SJCRH30 (cell line): ENCODE data around the gene SSPN. TPM values are rescaled to one million over a fixed set of nuclear protein-coding genes. Genes with fewer than 3 reads are reported as not detected.
A peak's percentile ranks its signal among the peaks of the same experiment; 100 is the strongest.

ENCODE experiments used
- DNase-seq, 2 experiments: peaks; one replicate each; pipeline ENCODE4 v3.0.0-alpha.2; 2015 to 2020
- H3K27ac ChIP-seq: fragments of 250-450 bp; sonication (Bioruptor Pico); 2 replicates; pipeline ENCODE4 v1.5.1; 2020; ENCODE audit warnings: mild to moderate bottlenecking, moderate library complexity
- H3K27me3 ChIP-seq: fragments of 250-450 bp; sonication (Bioruptor Pico); 2 replicates; pipeline ENCODE4 v1.5.1; 2020; ENCODE audit warnings: mild to moderate bottlenecking, moderate library complexity
- H3K36me3 ChIP-seq: fragments of 250-450 bp; sonication (Bioruptor Pico); 2 replicates; pipeline ENCODE4 v1.5.1; 2020; ENCODE audit warnings: mild to moderate bottlenecking, moderate library complexity
- H3K4me1 ChIP-seq: fragments of 250-450 bp; sonication (Bioruptor Pico); 2 replicates; pipeline ENCODE4 v1.5.1; 2020; ENCODE audit warnings: mild to moderate bottlenecking, moderate library complexity
- H3K4me3 ChIP-seq: fragments of 250-450 bp; sonication (Bioruptor Pico); 2 replicates; pipeline ENCODE4 v1.5.1; 2020; ENCODE audit warnings: mild to moderate bottlenecking, moderate library complexity
- H3K9me3 ChIP-seq: fragments of 250-450 bp; sonication (Bioruptor Pico); replicated peaks from 2 replicates; pipeline ENCODE4 v1.5.1; 2020; ENCODE audit warnings: mild to moderate bottlenecking, moderate library complexity
- total RNA-seq: library from RNA; depleted of rRNA; stranded (reverse); fragments of >200 nt; shearing (Covaris generic); gene quantifications from 2 replicates; pipeline ENCODE4 v1.2.3, GENCODE V29; 2014

The SSPN gene
- total RNA-seq, 1 experiment from 2014 or later: 2.8 TPM

DNA sequence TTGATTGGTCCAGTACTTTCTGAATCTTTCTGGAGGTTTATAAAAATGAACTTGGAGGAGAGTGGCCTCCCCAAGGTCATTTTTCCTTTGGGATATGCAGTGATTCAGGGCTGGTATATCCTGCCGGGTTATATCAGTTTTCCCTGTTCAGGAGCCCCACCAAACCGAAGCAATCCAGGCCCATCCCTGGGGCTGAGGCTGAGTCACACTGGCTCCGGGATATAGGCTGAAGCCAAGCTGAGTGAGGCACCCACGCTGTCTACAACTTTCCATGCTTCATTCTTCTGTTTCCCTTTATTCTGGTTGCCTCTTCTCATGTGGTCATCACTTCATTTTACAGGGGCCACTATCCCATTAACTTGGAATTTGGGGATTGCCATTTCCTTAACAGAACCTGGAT is 3.4 kb downstream of the SSPN start:
- Histone ChIP-seq H3K36me3 (no peaks in the 10 kb centered on the region), H3K27ac (no peak overlapping the region), H3K9me3 (no peaks in the 10 kb centered on the region), H3K4me1 (0 out of 2 replicates have a peak, but pooled peaks cover 5% of the 10 kb centered on the region), H3K4me3 (no peak overlapping the region), H3K27me3 (no peaks in the 10 kb centered on the region)
- DNase-seq: no peak

DNA sequence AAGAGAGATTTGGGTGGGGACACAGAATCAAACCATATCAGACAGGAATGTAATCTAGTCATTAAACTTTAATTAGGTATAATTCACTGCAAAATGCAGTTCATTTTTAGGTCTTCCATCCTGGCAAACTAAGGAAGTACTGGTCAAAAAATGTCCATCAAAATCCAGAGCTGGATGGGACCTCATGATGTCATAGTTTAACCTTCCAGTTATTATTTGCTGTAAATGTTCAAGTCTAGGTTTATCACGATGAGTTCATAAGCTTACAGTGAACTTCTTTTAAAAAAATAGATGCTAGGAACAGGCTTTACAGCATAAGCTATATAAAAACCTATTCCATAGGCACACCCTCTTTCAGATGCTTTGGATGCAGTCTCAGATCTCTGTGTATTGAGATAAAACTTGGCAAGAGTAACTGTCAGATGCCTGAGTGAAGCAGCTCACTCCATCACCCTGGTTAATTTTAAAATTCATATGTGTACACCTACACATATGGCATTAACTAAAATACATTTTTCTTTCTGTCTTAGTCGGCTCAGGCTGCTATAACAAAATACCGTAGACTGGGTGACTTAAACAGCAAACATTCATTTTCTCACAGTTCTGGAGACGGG is 7.9 kb downstream of the SSPN start:
- Histone ChIP-seq H3K27ac (no peak overlapping the region), H3K4me1 (no peaks in the 10 kb centered on the region), H3K9me3 (no peaks in the 10 kb centered on the region), H3K36me3 (no peaks in the 10 kb centered on the region), H3K27me3 (no peaks in the 10 kb centered on the region), H3K4me3 (no peak overlapping the region)
- no peak for DNase-seq

DNA sequence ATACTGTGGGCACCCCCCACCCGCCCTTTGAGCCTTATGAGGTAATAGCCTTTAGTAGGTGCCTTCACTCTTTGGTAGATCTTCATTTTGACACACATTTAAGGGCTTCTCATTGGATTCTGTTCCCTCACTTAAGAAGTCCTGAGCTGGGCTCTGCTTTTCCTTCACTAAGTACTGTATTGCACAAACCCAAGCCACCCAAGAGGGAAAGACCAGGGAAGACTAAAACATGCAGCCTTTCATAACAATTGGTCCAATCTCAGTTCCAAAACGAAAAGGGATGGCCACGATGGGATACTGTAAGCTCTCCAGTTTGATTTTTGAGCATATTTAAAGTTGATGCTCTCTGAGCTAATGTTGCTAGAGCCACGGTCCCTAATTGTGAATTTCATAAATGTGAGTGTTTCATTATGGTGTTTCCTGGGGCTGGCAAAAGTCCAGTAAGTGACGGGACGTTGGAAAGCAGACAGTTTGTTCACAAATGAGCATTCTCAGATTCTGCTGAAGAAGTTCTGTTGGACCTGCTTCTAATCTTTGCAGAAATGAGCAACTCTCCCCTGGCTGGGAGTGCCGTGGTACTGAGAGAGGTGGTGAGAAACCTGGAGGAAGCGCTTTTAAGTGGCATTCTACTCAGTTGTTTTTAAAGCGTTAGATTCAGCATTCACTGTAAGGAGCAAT is 9.4 kb downstream of the SSPN start:
- no peak overlapping the region for H3K4me3 ChIP-seq
- no peak overlapping the region for H3K27ac ChIP-seq
- H3K27me3 ChIP-seq: no peaks in the 10 kb centered on the region
- H3K36me3 ChIP-seq: no peaks in the 10 kb centered on the region
- no peaks in the 10 kb centered on the region for H3K4me1 ChIP-seq
- DNase-seq: no peak
- no peaks in the 10 kb centered on the region for H3K9me3 ChIP-seq

DNA sequence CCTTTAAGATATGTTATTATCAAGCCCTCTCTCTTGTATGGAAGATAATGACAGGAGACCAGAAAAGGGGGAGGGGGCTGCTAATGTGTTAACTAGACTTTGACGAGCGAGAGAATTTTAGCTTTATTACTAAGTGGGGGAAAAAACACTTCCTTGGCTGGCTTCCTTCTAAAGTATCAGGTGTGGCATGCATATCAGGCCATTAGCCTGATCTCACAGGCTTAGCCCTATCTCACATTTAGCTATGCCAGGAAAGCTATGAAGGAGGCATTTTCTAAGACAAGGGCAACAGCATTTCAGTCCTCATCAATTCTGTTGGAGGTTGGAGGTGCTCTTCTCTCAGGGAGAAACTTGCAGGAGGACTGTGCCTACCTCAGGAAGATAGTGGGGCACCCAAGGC is 9.9 kb downstream of the SSPN start:
- Histone ChIP-seq H3K27me3 (no peaks in the 10 kb centered on the region), H3K9me3 (no peaks in the 10 kb centered on the region), H3K27ac (no peak overlapping the region), H3K4me1 (no peaks in the 10 kb centered on the region), H3K36me3 (no peaks in the 10 kb centered on the region), H3K4me3 (no peak overlapping the region)
- DNase-seq: no peak

DNA sequence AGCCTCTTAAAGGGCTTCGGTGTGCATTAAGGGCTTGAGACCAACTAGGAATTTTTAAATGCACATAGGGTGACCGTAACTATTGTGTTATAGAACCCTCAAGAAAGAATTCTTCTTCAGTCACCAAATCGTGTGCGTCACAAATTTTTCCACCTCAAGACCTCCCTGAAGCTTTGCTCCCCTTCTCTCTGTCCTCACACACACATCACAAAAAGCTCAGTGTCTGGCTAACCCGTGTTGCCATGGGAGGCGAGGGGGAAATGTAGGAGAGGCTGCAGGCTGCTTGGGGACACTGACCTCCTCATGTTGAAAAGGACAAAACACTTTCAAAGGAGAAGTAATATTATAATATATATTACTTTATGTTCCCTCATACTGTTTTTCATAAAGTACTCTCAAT is 10.6 kb downstream of the SSPN start:
- no peaks in the 10 kb centered on the region for H3K36me3 ChIP-seq
- no peak overlapping the region for H3K27ac ChIP-seq
- no peak overlapping the region for H3K4me3 ChIP-seq
- no peaks in the 10 kb centered on the region for H3K4me1 ChIP-seq
- H3K9me3 ChIP-seq: no peaks in the 10 kb centered on the region
- DNase-seq: no peak
- H3K27me3 ChIP-seq: no peaks in the 10 kb centered on the region

DNA sequence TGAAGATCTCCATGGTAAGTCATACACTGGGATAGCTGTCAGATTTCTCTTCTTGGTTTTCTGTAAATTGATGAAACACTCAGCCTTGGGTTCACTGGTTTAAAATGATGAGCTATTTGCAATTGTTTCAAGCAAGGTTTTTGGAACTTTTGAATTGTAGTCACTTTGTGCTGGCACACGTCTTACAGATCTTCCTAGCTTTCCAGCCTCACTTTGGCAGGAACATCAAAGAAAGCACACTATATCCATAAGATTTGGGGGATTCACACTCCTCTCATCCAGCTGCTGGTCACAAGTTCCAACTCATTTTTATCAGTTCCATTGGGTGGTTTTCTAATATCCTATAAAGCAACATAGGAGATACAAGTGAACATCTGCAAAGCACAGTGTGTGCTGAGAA is 16.0 kb downstream of the SSPN start:
- Histone ChIP-seq H3K27ac (no peak overlapping the region), H3K4me1 (no peaks in the 10 kb centered on the region), H3K9me3 (no peaks in the 10 kb centered on the region), H3K36me3 (no peaks in the 10 kb centered on the region), H3K4me3 (no peak overlapping the region), H3K27me3 (no peaks in the 10 kb centered on the region)
- no peak for DNase-seq

DNA sequence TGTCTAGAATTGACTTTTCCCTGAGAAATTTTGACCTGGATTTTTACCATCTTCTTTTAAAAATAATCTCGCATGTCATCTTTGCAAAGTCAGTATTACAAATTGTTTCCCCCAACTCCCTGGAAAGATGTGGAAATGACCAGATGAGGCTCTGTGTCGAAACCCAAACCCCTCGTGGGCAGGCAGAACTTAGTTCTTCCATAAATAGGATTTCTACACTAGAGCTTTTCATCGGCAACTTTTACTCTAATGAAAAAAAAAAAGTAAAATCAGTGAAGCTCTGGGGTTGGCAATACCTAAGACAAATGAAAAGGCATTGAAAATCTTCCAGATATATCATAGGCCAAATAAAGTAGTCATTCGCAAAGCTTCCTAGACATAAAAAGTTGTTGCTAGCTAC is 17.0 kb downstream of the SSPN start:
- H3K36me3 ChIP-seq: no peaks in the 10 kb centered on the region
- DNase-seq: no peak

DNA sequence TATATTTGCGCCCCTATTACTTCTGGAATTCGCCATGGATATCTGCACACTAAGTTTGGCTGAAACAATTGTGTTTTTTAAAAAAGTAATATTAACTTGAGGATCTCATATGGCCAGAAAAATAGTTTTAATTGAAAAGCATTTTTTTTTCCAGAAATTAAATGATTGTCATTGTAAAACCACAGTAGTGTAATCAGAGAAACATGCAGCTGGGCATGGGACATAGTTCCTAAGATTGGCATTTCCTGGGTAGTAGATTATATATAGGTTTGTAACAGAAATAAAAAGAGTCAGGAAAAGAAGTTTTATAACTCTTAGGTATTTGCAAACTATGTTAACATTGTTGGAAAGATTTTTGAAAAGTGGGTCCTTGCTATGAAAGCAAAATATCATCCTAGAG is 17.6 kb downstream of the SSPN start:
- Histone ChIP-seq H3K4me1 (no peaks in the 10 kb centered on the region), H3K27ac (no peak overlapping the region), H3K4me3 (no peak overlapping the region), H3K27me3 (no peaks in the 10 kb centered on the region), H3K36me3 (no peaks in the 10 kb centered on the region), H3K9me3 (no peaks in the 10 kb centered on the region)
- DNase-seq: no peak

More for the DNA sequence above, 17.0 kb downstream of the SSPN start:
- Histone ChIP-seq H3K9me3 (no peaks in the 10 kb centered on the region), H3K4me1 (no peaks in the 10 kb centered on the region), H3K27me3 (no peaks in the 10 kb centered on the region), H3K27ac (no peak overlapping the region), H3K4me3 (no peak overlapping the region)

DNA sequence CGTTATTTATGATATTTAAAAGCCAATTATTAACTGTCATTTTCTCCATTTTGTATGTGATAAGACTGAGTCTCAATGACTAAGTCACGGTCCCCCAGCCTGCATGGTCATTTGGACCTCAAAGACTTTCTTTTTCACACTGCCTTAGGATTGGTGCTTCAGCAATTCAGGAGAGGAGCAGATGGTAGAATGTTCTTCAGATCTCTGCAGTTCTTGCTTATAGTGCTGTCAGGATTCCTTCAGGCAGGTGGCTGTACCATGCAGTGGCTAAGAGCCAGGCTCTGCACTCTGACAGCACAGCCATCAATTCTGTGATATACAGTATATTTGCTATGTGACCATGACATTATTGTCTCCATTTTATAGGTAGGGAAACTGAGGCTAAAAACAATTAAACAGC is 18.7 kb downstream of the SSPN start:
- Histone ChIP-seq H3K27me3 (no peaks in the 10 kb centered on the region), H3K36me3 (no peaks in the 10 kb centered on the region), H3K9me3 (no peaks in the 10 kb centered on the region), H3K4me3 (no peak overlapping the region), H3K4me1 (no peaks in the 10 kb centered on the region), H3K27ac (no peak overlapping the region)
- no peak for DNase-seq

DNA sequence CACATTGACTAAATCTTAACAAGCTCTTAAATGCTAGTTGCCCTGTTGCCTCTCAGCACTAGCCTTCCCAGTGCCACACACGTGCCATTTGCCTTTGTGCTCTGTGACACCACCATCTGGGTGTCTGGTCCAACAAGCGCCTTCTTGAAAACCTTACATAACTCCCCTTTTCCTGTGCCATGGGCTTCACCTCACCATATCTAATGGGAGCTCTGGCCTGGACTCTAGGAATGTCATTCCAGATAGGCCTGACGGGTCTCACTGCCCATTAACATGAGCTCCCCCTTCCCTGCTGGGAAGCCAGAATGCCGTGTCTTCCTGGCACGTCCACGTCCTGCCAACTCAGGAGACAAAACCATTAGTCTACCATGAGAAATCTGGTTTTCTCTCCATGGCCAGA is 24.4 kb downstream of the SSPN start:
- no peak overlapping the region for H3K4me3 ChIP-seq

DNA sequence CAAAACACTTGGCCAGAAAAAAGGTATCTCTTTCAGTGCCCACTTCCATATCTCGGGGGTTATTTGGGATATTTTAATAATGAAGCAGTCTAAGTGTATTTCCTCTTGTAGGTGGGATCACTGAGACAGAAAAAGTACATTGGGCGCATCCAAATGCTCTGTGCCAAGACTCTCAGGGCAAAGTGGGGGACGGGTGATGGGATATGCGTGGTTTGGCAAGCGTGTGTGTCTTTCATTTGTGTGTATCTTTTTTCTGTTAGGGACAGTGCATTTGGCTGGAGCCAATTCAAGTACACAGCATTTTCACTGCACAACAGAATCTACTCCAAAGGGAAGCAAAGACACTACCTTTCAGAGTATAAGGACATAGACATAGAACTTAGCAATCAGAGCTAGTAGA is 29.3 kb downstream of the SSPN start:
- Histone ChIP-seq H3K36me3 (no peaks in the 10 kb centered on the region), H3K9me3 (no peaks in the 10 kb centered on the region), H3K4me1 (no peaks in the 10 kb centered on the region), H3K27me3 (no peaks in the 10 kb centered on the region), H3K27ac (no peak overlapping the region), H3K4me3 (no peak overlapping the region)
- DNase-seq: no peak

More for the DNA sequence above, 24.4 kb downstream of the SSPN start:
- DNase-seq: no peak
- no peaks in the 10 kb centered on the region for H3K4me1 ChIP-seq
- no peaks in the 10 kb centered on the region for H3K9me3 ChIP-seq
- no peaks in the 10 kb centered on the region for H3K27me3 ChIP-seq
- H3K27ac ChIP-seq: no peak overlapping the region
- H3K36me3 ChIP-seq: no peaks in the 10 kb centered on the region

DNA sequence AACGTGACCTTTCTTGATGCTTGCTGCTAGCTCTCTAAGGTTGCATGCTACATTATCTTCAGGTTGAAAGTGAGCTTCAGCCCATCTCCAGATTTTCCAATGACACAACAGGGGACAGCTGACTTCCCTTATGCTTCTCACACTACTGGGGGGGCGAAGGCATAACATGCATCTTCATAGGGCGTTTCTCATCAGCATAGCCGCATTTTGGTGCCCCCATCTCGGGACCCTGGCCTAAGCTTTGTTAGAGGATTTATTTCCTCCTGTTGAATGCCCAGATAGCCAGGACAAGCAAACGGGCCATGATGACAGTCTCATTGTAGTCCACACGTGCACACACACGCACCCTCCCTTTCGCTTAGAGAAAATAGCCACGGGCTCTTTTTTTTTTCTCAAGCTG is 30.7 kb downstream of the SSPN start:
- no peaks in the 10 kb centered on the region for H3K9me3 ChIP-seq
- no peaks in the 10 kb centered on the region for H3K4me1 ChIP-seq
- no peak for DNase-seq
- H3K27me3 ChIP-seq: no peaks in the 10 kb centered on the region
- H3K27ac ChIP-seq: no peak overlapping the region
- H3K36me3 ChIP-seq: no peaks in the 10 kb centered on the region
- no peak overlapping the region for H3K4me3 ChIP-seq

DNA sequence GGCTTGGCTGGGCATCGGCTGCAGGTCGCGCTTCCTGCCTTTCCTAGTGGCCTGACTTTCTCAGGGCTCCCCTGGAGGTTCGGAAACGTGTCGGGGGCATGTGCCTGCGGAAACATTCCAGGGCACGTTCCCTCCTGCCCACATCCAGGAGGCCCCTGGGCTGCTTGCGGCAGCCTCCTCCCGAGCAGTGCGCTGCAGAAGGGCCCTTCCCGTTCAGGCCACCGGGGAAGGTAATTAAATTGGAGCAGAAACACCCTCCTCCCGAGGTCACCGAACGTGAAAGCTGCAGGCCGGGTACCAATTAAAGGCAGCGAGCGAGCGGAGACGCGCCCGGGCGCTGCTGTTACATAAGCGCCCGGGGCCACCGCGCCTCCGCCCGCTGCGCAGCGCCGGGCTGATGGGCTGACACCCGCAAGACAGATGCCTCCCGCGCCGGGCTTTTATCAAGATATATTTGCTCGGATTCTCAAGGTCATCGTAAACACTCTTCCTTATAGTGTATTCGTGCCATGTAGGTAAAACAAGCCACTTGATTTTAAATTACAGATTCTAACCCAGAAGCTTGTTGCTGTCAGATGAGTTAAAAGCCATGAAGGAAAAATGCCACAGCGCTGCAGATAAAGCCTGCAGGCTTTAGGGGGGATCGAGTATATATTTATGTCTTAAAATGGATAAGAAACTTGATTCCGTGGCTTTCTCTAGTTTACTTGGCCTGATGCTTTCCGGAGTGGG is 31.4 kb downstream of the SSPN start:
- no peak overlapping the region for H3K27ac ChIP-seq
- H3K36me3 ChIP-seq: no peaks in the 10 kb centered on the region
- no peaks in the 10 kb centered on the region for H3K9me3 ChIP-seq
- peak; percentile 17 to 18 for DNase-seq
- no peaks in the 10 kb centered on the region for H3K4me1 ChIP-seq
- H3K4me3 ChIP-seq: peak overlapping the region; percentile 44
- H3K27me3 ChIP-seq: no peaks in the 10 kb centered on the region

DNA sequence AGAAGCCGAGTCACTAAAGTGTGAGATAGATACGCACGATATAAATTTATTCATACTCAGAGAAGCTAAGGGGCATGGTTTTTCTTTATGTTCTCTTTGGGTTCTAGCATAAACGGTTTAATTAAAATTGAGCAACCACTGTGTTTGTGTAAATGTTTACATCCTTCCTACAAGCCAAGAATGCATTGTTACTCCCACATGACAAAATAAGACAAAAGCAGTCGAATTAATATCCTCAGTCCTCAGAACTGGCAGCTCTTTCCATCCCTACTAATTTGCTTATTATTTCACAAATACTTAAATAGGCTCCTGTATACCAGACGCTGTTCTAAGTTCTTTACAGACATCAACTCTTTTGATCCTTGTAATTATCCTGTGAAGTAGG is 32.0 kb downstream of the SSPN start:
- Histone ChIP-seq H3K4me3 (peak overlapping the region; percentile 44), H3K27me3 (no peaks in the 10 kb centered on the region), H3K4me1 (no peaks in the 10 kb centered on the region), H3K36me3 (no peaks in the 10 kb centered on the region), H3K9me3 (no peaks in the 10 kb centered on the region), H3K27ac (no peak overlapping the region)
- DNase-seq: no peak

DNA sequence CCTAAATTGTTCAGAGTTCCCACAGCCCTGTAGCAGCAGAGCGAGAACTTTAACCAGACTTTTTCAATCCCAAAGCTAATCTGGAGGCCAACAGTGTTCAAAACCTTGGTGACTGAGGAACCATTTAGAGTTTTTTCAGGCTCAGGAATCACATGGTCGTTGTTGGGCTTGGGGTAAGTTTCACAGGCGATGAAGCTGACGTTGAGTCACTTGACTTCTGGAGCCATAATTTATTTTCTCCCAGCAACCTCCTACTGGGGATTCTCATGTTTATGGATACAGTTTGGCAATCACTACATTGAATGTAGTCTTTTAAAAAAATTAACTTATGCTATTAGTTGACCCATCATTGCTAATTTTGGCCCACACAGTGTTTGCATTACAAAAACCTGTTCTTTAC is 34.5 kb downstream of the SSPN start:
- no peaks in the 10 kb centered on the region for H3K9me3 ChIP-seq
- no peaks in the 10 kb centered on the region for H3K27me3 ChIP-seq
- H3K4me1 ChIP-seq: no peaks in the 10 kb centered on the region
- H3K27ac ChIP-seq: no peak overlapping the region
- no peak for DNase-seq
- no peaks in the 10 kb centered on the region for H3K36me3 ChIP-seq
- no peak overlapping the region for H3K4me3 ChIP-seq
